ENCODE data around the gene CHI3L2.

DNA sequence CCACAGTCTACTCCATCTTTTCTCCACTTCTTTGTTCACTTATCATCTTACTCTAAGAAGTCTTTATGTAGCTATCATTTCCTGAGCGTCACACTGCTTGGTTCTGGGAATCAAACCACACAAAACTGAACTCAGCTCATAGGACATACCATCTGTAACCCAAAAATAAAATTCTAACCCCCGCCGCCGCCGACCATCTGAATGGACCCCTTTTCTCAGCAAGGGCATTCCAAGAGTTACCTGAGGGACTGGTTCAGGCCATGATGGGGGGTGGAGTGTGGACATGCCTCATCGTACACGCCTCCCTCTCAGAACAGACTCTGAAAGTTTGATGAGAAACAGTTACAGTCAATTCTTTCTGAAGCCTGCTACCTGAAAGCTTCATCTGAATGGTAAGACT, 12.6 kb upstream of the CHI3L2 start:
- TF ChIP-seq, protein P1, sequence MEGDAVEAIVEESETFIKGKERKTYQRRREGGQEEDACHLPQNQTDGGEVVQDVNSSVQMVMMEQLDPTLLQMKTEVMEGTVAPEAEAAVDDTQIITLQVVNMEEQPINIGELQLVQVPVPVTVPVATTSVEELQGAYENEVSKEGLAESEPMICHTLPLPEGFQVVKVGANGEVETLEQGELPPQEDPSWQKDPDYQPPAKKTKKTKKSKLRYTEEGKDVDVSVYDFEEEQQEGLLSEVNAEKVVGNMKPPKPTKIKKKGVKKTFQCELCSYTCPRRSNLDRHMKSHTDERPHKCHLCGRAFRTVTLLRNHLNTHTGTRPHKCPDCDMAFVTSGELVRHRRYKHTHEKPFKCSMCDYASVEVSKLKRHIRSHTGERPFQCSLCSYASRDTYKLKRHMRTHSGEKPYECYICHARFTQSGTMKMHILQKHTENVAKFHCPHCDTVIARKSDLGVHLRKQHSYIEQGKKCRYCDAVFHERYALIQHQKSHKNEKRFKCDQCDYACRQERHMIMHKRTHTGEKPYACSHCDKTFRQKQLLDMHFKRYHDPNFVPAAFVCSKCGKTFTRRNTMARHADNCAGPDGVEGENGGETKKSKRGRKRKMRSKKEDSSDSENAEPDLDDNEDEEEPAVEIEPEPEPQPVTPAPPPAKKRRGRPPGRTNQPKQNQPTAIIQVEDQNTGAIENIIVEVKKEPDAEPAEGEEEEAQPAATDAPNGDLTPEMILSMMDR (IDR thresholded peaks at IDR 0.05) = no peak
- no peak for TF ChIP-seq POLR2A (IDR thresholded peaks at IDR 0.05)
- no peak for TF ChIP-seq POLR2AphosphoS5 (IDR thresholded peaks at IDR 0.05)

All from upper lobe of left lung (tissue), 4 donors.